Measurements from ENCODE around the gene CHRNB1. TPM values are rescaled to one million over a fixed set of nuclear protein-coding genes. Genes with fewer than 3 reads are reported as not detected.

Gene CHRNB1
- total RNA-seq, 1 donor from 2014 or later, result 4.9 TPM

- no peak for ATAC-seq
These were observed 29.1 kb upstream of the CHRNB1 start for GRCh38 chr17:7415784-7416183.

DNA sequence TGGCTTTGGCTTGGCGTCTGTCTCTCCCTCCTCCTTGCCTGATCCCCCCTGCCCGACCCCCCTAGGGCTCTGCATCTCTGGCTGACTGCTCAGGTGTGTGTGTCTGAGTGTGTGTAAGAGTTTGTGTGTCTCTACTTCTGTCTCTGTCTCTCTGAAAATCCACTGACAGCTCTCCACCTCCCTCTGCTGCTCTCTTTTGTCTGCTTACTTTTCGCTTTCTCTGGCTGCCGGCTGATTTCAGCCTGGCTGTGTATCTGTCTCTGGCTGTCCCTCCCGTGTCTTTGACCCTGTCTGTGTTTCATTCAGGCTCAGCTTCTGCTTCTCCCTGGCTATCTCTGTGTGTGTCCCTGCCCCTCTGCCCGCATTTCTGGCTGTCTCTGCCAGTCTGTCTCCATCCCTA lies 28.5 kb upstream of the CHRNB1 start:
- no peak for ATAC-seq

DNA sequence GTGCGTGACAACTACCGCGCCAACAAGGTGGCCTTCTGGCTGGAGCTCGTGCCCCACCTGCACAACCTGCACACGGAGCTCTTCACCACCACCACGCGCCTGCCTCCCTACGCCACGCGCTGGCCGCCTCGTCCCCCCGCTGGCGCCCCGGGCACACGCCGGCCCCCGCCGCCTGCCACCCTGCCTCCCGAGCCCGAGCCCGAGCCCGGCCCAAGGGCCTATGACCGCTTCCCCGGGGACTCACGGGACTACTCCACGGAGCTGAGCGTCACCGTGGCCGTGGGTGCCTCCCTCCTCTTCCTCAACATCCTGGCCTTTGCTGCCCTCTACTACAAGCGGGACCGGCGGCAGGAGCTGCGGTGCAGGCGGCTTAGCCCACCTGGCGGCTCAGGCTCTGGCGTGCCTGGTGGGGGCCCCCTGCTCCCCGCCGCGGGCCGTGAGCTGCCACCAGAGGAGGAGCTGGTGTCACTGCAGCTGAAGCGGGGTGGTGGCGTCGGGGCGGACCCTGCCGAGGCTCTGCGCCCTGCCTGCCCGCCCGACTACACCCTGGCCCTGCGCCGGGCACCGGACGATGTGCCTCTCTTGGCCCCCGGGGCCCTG lies 27.7 kb upstream of the CHRNB1 start:
- ATAC-seq, result no peak

GRCh38 chr17:7418472-7419152 lies 26.2 kb upstream of the CHRNB1 start:
- no peak for ATAC-seq

GRCh38 chr17:7419819-7420610 lies 24.8 kb upstream of the CHRNB1 start, which contains the start of gene SPEM1:
Gene SPEM1, plus strand, starts transcription at chr17:7420324. Its CDS starts 61 bp downstream, at chr17:7420385.
- no peak for ATAC-seq

- no peak for ATAC-seq
These were observed 23.7 kb upstream of the CHRNB1 start for GRCh38 chr17:7421186-7421585.

DNA sequence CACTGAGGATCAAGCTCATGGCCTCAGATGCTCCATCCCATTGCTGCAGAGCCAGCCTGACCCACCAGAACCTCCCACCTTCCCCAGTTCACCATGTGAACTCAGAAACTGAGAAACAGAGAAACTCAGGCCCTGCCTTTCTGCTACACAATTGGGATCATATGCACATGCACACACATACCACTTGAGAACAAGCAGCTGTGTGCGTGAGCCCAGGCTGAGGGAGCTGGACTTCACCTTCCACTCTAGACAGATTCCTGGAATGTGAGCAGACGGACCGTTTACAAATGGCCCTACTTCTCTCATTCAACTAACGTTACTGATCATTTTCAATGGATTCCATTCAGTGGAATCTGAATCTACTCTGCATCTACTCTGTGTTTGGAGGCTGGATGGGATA lies 21.2 kb upstream of the CHRNB1 start:
- no peak for ATAC-seq

GRCh38 chr17:7425316-7425715 lies 19.5 kb upstream of the CHRNB1 start, which contains the start of gene SPEM2:
Gene SPEM2, plus strand, starts transcription at chr17:7425616. Its CDS starts 73 bp downstream, at chr17:7425689.
- no peak for ATAC-seq

- ATAC-seq, result no peak
These were observed 19.1 kb upstream of the CHRNB1 start for GRCh38 chr17:7425756-7426155.

- no peak for ATAC-seq
These were observed 18.5 kb upstream of the CHRNB1 start for GRCh38 chr17:7426203-7426863.

- peak; percentile 11 for ATAC-seq
These were observed 17.9 kb upstream of the CHRNB1 start for GRCh38 chr17:7426896-7427489.

DNA sequence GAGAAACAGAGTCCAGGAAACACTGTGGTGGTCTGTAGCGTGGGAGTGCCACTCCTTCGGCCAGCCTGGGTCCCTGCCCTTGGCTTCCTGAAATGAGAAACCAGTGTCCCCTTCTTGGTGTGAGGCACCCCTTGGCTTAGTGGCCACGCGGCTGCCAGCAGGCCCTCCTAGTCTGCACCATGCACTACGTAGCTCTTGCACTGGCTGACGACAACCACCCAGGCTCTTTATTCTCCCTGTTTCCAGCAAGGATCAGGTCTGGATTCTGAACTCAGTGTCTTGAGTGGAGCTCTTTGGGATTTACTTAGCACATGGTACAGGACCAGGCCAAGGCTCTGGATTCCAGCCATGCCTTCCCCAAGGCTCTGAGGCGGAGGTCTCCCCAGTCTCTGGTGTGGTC lies 17.3 kb upstream of the CHRNB1 start:
- ATAC-seq, result no peak

DNA sequence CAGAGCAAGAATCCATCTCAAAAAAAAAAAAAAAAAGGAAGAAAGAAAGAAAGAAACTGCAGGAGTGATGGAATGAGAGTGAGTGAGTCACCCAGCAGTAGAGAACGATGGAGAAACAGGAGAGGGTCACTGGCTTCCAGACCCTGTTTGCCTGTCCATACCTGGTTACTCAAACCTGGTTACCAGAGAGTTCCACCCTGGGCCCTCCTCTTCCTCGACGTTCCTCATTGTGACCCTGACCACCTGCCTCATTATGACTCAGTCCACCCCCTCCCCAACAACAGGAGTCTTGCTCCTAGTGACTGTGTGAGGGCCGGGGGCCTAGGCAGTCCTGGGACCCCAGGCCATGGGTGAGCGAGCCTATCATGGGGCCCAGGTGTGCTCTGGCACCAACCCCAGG lies 16.3 kb upstream of the CHRNB1 start, which contains the start of gene SPEM3:
Gene SPEM3, plus strand, starts transcription at position 301 of the 400 bp plus-strand sequence. Its CDS starts 46 bp downstream, at position 347.
- ATAC-seq, result no peak

- peak; percentile 5 for ATAC-seq
These were observed 15.1 kb upstream of the CHRNB1 start for GRCh38 chr17:7429722-7430121.

DNA sequence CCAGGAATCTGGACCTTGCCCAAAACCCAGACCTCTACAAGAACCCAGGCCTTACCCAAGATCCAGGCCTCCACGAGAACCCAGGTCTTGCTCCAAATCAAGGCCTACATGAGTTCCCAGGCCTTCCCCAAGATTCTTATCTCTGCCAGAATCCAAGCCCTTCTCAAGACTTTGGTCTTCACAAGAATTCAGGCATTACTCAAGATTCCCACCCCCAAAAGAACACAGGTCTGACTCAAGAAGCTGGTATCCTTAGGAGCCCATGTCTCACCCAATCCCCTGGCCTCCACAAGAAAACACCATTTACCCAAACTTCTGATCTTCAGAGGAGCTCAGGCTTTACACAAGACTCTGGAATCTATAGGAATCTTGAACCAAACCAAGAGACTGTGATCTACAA lies 13.6 kb upstream of the CHRNB1 start:
- no peak for ATAC-seq

DNA sequence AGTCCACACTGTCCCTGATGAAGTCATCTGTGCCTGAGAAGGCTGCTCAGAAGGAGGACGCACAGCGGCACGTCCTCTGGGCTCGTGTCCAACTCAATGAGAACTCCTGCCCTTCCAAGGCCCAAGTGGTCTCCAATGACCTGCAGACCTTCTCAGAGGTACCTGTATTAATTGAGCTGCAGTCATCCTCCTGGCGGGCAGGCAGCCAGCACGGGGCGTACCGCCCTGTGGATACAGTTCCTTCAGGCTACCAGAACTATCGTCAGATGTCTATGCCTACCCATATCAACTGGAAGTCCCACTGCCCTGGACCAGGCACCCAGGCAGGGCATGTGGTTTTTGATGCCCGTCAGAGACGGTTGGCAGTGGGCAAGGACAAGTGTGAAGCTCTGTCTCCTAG lies 12.6 kb upstream of the CHRNB1 start:
- ATAC-seq, result no peak

GRCh38 chr17:7435676-7436555 lies 8.9 kb upstream of the CHRNB1 start:
- ATAC-seq, result peak; percentile 32

DNA sequence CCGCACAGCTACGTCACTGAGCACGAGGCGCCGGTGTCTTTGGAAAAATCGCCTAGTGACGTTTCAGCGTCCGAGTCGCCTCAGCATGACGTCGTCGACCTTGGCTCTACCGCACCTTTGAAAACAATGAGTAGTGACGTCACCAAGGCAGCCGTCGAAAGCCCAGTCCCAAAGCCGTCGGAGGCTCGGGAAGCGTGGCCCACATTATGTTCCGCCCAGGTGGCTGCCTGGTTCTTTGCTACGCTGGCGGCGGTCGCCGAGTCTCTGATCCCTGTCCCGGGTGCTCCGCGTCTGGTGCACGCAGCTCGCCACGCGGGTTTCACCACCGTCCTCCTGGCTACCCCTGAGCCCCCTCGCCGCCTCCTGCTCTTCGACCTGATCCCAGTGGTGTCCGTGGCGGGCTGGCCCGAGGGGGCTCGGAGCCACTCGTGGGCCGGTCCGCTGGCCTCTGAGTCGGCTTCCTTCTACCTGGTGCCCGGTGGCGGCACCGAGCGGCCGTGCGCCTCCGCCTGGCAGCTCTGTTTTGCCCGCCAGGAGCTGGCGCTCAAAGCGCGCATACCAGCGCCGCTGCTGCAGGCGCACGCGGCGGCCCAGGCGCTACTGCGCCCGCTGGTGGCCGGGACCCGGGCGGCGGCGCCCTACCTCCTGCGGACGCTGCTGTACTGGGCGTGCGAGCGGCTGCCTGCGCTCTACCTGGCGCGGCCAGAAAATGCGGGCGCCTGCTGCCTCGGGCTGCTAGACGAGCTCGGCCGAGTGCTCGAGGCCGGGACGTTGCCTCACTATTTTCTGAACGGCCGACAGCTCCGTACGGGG lies 8.1 kb upstream of the CHRNB1 start:
- peak; percentile 73 for ATAC-seq

DNA sequence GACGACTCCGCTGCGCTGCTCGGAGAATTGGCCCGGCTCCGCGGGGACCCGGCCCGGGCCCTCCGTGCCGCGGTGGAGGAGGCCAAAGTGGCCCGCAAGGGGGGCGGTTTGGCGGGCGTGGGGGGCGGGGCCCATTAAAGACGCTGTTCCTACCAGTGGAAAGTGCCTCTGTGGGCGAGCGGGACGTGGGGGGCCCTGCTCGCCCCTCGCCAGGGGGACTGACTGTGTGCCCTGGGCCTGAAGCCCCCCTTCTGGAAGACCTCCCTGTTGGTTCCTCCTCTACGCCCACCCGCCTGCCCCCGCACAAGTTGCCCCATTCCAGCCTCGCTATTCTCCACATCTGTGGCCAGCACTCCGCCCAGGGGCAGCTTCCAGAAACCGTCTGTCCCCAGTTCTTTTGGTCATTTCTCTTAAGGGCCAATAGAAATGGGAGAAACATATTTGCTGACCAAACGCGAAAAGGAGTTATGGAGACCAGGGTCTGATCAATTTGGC lies 7.4 kb upstream of the CHRNB1 start:
- no peak for ATAC-seq

- peak; percentile 3 for ATAC-seq
These were observed 6.8 kb upstream of the CHRNB1 start for GRCh38 chr17:7437950-7438614.
